Right cardiac atrium (tissue), 5 donors: ENCODE data around the gene ATF6. TPM values are rescaled to one million over a fixed set of nuclear protein-coding genes. Genes with fewer than 3 reads are reported as not detected.

Experiments
- ATAC-seq, 2 donors: fragments of 200-7000 bp; cut with Tn5 transposase; one replicate each; pipeline versions ENCODE4 v1.8.0 to v1.9.1; 2020; ENCODE audit warnings: moderate library complexity in 2 of 2, mild to moderate bottlenecking in 1 of 2
- DNase-seq, 3 donors: peaks; one replicate each; pipeline ENCODE4 v3.0.0-alpha.2; 2020
- H3K27ac ChIP-seq: one replicate; pipeline ENCODE4 v1.5.1; 2013; ENCODE audit warnings: mild to moderate bottlenecking, low read length, control low read depth, moderate library complexity
- H3K27me3 ChIP-seq: one replicate; pipeline ENCODE4 v1.6.1; 2013; ENCODE audit not compliant: control insufficient read depth, insufficient read depth
- H3K4me1 ChIP-seq: one replicate; pipeline ENCODE4 v1.6.1; 2013; ENCODE audit warnings: low read length; ENCODE audit not compliant: control insufficient read depth, insufficient read depth
- H3K4me3 ChIP-seq: one replicate; pipeline ENCODE4 v1.5.1; 2013; ENCODE audit warnings: low read length, control low read depth
- H3K9me3 ChIP-seq: one replicate; pipeline ENCODE4 v1.6.1; 2013; ENCODE audit warnings: low read length; ENCODE audit not compliant: control insufficient read depth
- WGBS: extraction: QIAGEN DNeasy Blood & Tissue Kit; methylation state at CpG from one replicate; pipeline ENCODE4 v1.1.7; 2013; 5-methylcytosine and 5-hydroxymethylcytosine counted together
- intact Hi-C, 4 donors: fragments of 100-400 bp; cut with DNase I; formaldehyde crosslinking; loops; one replicate each; pipeline versions ENCODE4 v1.11.0 to v1.14.0; 2022 to 2023
- polyA plus RNA-seq: library from polyadenylated mRNA; stranded (reverse); fragments of 200-250 nt; gene quantifications from one replicate; pipeline ENCODE4 v1.2.3, GENCODE V29; 2013
- total RNA-seq, 4 donors: library from RNA; stranded (reverse); fragmentation: NEBNext Ultra II Directional; extraction: Animal tissue kit (Norgen Biotek cat#: 25700); gene quantifications; one replicate each; pipeline ENCODE4 v1.2.1, GENCODE V29; 2021
- donor health status: healthy with polysubstance abuse.
- donor health status: DM: no; HTN: yes; CAD: no.
- donor health status: DM: no; HTN: no; CAD: no.
- donor health status: DM: no; HTN: yes; CAD: no; lungs with severe emphysema.
- donor health status: DM: yes; HTN: yes; CAD: no.

Gene ATF6
- total and polyA plus RNA-seq, 5 donors, result 5.7 to 18.5 (median 15.6) TPM

GRCh38 chr1:161839591-161839990, 73.5 kb downstream of the ATF6 start:
- H3K27me3 ChIP-seq, result no peaks in the 10 kb centered on the region
- H3K4me3 ChIP-seq, result no peak overlapping the region
- H3K27ac ChIP-seq, result no peak overlapping the region
- H3K9me3 ChIP-seq, result no peaks in the 10 kb centered on the region
- no peak for ATAC-seq
- no peak for DNase-seq
- intact Hi-C loops, result no loop called here
- WGBS, result 81% methylated on average over 2 of the region's 2 CpGs
- peaks cover 2% of the 10 kb centered on the region for H3K4me1 ChIP-seq

- intact Hi-C loops, result no loop called here
- ATAC-seq, result no peak
- Histone ChIP-seq H3K27me3 (no peaks in the 10 kb centered on the region), H3K4me3 (no peak overlapping the region), H3K4me1 (peaks cover 2% of the 10 kb centered on the region), H3K27ac (no peak overlapping the region), H3K9me3 (no peaks in the 10 kb centered on the region)
- DNase-seq, result no peak
- WGBS, result 99% methylated on average over 1 of the region's 1 CpG
Measured at GRCh38 chr1:161840363-161840762, 74.2 kb downstream of the ATF6 start.

GRCh38 chr1:161843156-161843555, 77.0 kb downstream of the ATF6 start:
- H3K4me3 ChIP-seq, result no peak overlapping the region
- H3K9me3 ChIP-seq, result no peaks in the 10 kb centered on the region
- H3K4me1 ChIP-seq, result peaks cover 2% of the 10 kb centered on the region
- no peaks in the 10 kb centered on the region for H3K27me3 ChIP-seq
- no peak for DNase-seq
- intact Hi-C loops, result no loop called here
- peak in 1 of 2 donors; percentile 31 for ATAC-seq
- H3K27ac ChIP-seq, result no peak overlapping the region
- 72% methylated on average over 1 of the region's 1 CpG for WGBS

GRCh38 chr1:161844696-161845095, 78.6 kb downstream of the ATF6 start:
- Histone ChIP-seq H3K27me3 (no peaks in the 10 kb centered on the region), H3K27ac (no peak overlapping the region), H3K9me3 (no peaks in the 10 kb centered on the region), H3K4me3 (no peak overlapping the region), H3K4me1 (peaks cover 2% of the 10 kb centered on the region)
- ATAC-seq (no peak), DNase-seq (no peak)
- intact Hi-C loops, result no loop called here

GRCh38 chr1:161848676-161849075, 82.6 kb downstream of the ATF6 start:
- DNase-seq, result no peak
- Histone ChIP-seq H3K4me1 (no peaks in the 10 kb centered on the region), H3K27ac (no peak overlapping the region), H3K27me3 (no peaks in the 10 kb centered on the region), H3K9me3 (no peaks in the 10 kb centered on the region), H3K4me3 (no peak overlapping the region)
- intact Hi-C loops, result no loop called here
- ATAC-seq, result no peak
- 44% methylated on average over 1 of the region's 1 CpG for WGBS

- Histone ChIP-seq H3K9me3 (no peaks in the 10 kb centered on the region), H3K27me3 (no peaks in the 10 kb centered on the region), H3K27ac (no peak overlapping the region), H3K4me3 (no peak overlapping the region), H3K4me1 (no peaks in the 10 kb centered on the region)
- ATAC-seq (no peak), DNase-seq (no peak)
- intact Hi-C loops, result no loop called here
Measured at GRCh38 chr1:161849518-161849917, 83.4 kb downstream of the ATF6 start.

- Histone ChIP-seq H3K9me3 (no peaks in the 10 kb centered on the region), H3K27me3 (no peaks in the 10 kb centered on the region), H3K4me3 (no peak overlapping the region), H3K4me1 (no peaks in the 10 kb centered on the region), H3K27ac (no peak overlapping the region)
- DNase-seq (no peak), ATAC-seq (no peak)
- WGBS, result 97% methylated on average over 1 of the region's 1 CpG
- intact Hi-C loops, result no loop called here
Measured at GRCh38 chr1:161855260-161855659, 89.1 kb downstream of the ATF6 start.

- DNase-seq (no peak), ATAC-seq (no peak)
- H3K9me3 ChIP-seq, result no peaks in the 10 kb centered on the region
- no peaks in the 10 kb centered on the region for H3K27me3 ChIP-seq
- no peaks in the 10 kb centered on the region for H3K4me1 ChIP-seq
- no peak overlapping the region for H3K4me3 ChIP-seq
- intact Hi-C loops, result no loop called here
- H3K27ac ChIP-seq, result no peak overlapping the region
- WGBS, result 93% methylated on average over 1 of the region's 1 CpG
Measured at GRCh38 chr1:161858271-161858670, 92.2 kb downstream of the ATF6 start.

GRCh38 chr1:161863549-161863948, 97.4 kb downstream of the ATF6 start:
- H3K9me3 ChIP-seq, result no peaks in the 10 kb centered on the region
- no peak overlapping the region for H3K4me3 ChIP-seq
- intact Hi-C loops, result loop anchor here in 1 of 4 donors (5.0 kb wide), 1 partner anchor 174 kb away; no protein-coding TSS in a partner anchor
- H3K4me1 ChIP-seq, result no peaks in the 10 kb centered on the region
- no peaks in the 10 kb centered on the region for H3K27me3 ChIP-seq
- no peak for ATAC-seq
- no peak for DNase-seq
- no peak overlapping the region for H3K27ac ChIP-seq

GRCh38 chr1:161864577-161864976, 98.5 kb downstream of the ATF6 start:
- H3K27me3 ChIP-seq, result no peaks in the 10 kb centered on the region
- H3K4me3 ChIP-seq, result no peak overlapping the region
- ATAC-seq, result peak in 1 of 2 donors; percentile 64
- intact Hi-C loops, result loop anchor here in 1 of 4 donors (5.0 kb wide), 1 partner anchor 173 kb away; no protein-coding TSS in a partner anchor
- no peaks in the 10 kb centered on the region for H3K4me1 ChIP-seq
- 88% methylated on average over 1 of the region's 1 CpG for WGBS
- H3K27ac ChIP-seq, result no peak overlapping the region
- peak in 1 of 3 donors; percentile 39 for DNase-seq
- no peaks in the 10 kb centered on the region for H3K9me3 ChIP-seq

GRCh38 chr1:161866241-161866640, 100.1 kb downstream of the ATF6 start:
- ATAC-seq (no peak), DNase-seq (no peak)
- H3K27ac ChIP-seq, result no peak overlapping the region
- H3K27me3 ChIP-seq, result no peaks in the 10 kb centered on the region
- intact Hi-C loops, result loop anchor here in 1 of 4 donors (5.0 kb wide), 2 partner anchors 156 to 171 kb away; partner anchors contain the start of gene OLFML2B
- H3K4me1 ChIP-seq, result no peaks in the 10 kb centered on the region
- H3K9me3 ChIP-seq, result no peaks in the 10 kb centered on the region
- H3K4me3 ChIP-seq, result no peak overlapping the region
- WGBS, result 73% methylated on average over 3 of the region's 3 CpGs

GRCh38 chr1:161868832-161869231, 102.7 kb downstream of the ATF6 start:
- ATAC-seq, result no peak
- 47% methylated on average over 2 of the region's 2 CpGs for WGBS

More at GRCh38 chr1:161868832-161869231, 102.7 kb downstream of the ATF6 start:
- Histone ChIP-seq H3K27me3 (no peaks in the 10 kb centered on the region), H3K9me3 (no peaks in the 10 kb centered on the region), H3K27ac (no peak overlapping the region), H3K4me1 (no peaks in the 10 kb centered on the region), H3K4me3 (no peak overlapping the region)
- DNase-seq, result no peak
- intact Hi-C loops, result loop anchor here in 1 of 4 donors (5.0 kb wide), 2 partner anchors 153 to 168 kb away; partner anchors contain the start of gene OLFML2B
